ENCODE results near the gene CENPS. TPM values are rescaled to one million over a fixed set of nuclear protein-coding genes. Genes with fewer than 3 reads are reported as not detected.

Gene CENPS
- total RNA-seq, 4 donors from 2014 or later, result 6.8 to 94.1 (median 11.8) TPM

DNA sequence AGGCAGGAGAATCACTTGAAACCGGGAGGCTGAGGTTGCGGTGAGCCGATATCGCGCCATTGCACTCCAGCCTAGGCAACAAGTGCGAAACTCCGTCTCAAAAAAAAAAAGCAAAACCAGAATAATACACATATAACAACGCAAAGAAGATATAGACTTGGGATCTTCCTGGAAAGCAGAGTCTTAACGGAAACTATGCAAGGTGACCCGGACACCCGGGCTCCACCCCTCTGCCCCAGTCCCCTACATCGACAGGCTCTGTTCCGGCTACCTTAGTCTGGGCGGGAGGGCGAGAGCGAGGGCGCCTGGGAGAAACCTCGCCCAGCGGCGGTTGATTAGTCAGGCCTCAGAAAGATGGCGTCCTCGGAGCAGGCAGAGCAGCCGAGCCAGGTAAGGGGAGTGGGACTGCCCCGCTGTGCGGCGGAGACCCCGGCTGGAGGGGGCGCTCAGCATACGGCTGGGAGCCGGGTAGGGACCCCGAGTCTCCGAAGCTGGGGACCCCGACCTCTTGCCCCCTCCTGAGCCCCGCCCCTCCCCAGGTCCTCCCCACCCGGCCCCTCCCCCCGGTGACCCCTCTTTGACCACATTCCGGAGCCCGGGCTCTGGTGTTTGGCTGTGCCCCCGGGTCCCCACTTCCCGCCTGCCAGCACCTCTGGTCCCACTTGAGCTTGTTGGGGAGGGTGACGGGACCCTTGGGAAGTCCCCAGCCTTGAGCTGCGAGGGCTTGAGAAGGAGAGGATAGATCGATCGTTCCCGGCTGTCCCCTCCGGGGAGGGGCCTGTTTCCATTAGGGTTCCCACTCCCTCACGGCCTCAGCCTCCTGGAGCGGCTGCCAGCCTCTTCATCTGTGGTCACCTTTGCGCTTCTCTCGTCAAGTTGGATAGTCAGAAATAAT, 44.6 kb downstream of the CENPS start, which contains the start of gene PEX14:
Gene PEX14 (plus strand): TSS at position 338 of the 895 bp plus-strand sequence. CDS start 17 bp downstream, at position 355.
- TF ChIP-seq, protein P1, sequence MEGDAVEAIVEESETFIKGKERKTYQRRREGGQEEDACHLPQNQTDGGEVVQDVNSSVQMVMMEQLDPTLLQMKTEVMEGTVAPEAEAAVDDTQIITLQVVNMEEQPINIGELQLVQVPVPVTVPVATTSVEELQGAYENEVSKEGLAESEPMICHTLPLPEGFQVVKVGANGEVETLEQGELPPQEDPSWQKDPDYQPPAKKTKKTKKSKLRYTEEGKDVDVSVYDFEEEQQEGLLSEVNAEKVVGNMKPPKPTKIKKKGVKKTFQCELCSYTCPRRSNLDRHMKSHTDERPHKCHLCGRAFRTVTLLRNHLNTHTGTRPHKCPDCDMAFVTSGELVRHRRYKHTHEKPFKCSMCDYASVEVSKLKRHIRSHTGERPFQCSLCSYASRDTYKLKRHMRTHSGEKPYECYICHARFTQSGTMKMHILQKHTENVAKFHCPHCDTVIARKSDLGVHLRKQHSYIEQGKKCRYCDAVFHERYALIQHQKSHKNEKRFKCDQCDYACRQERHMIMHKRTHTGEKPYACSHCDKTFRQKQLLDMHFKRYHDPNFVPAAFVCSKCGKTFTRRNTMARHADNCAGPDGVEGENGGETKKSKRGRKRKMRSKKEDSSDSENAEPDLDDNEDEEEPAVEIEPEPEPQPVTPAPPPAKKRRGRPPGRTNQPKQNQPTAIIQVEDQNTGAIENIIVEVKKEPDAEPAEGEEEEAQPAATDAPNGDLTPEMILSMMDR (IDR thresholded peaks at IDR 0.05), result no peak
- TF ChIP-seq POLR2A (IDR thresholded peaks at IDR 0.05), result peak; percentile 36 to 67
- no peaks in the 10 kb centered on the region for H3K27me3 ChIP-seq
- H3K27ac ChIP-seq, result peak within 1 kb of the TSS; percentile 86 to 90 (median 88)
- H3K4me1 ChIP-seq, result peaks cover 0 to 24% (median 10%) of the 10 kb centered on the region in 4 donors
- no peaks in the 10 kb centered on the region for H3K36me3 ChIP-seq
- peak within 1 kb of the TSS; percentile 71 to 99 (median 89) for H3K4me3 ChIP-seq
- H3K9me3 ChIP-seq, result no peaks in the 10 kb centered on the region
- DNase-seq, result peak; percentile 85 to 94 (median 92)

DNA sequence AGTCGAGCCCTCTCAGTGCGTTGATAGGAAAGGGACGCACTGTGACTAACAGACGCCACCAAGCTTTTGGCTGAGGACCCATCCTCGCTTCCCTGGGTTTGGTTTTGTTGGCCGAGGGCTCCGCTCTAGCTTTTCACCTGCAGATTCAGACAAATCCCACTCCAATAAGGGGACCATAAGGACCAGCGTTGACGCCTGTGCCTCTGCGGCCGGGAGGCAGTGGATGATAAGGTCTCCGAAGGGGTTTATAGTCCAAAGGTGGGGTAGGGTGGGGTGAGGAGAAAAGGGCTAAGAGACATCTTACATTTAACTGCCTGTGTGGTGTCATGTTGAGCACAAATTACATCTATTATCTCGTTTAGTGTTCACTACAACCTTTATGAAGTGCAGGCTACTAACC, 45.3 kb downstream of the CENPS start:
- peak in 2 of 3 donors; percentile 55 to 61 for DNase-seq
- peaks cover 0 to 24% (median 10%) of the 10 kb centered on the region in 4 donors for H3K4me1 ChIP-seq

DNA sequence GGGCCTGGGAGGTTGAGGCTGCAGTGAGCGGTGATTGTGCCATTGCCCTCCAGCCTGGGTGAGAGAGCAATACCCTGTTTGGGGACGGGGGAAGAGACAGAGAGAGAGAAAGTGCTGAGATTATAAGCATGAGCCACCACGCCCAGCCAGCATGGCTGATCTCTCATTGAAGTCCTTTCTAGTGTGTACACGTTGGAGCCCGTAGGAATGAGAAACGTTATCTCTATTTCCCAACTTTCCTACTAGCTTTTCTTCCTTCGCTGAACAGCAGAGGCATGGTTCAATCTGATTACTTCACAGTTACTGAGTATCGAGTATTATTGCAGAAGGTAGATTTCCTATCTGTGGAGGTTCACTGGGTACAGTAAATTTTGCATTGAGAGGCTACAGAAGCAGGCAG, 49.1 kb downstream of the CENPS start:
- peaks cover 0 to 16% (median 6%) of the 10 kb centered on the region in 4 donors for H3K4me1 ChIP-seq
- H3K27ac ChIP-seq, result no peak overlapping the region
- no peak for DNase-seq
- no peak for TF ChIP-seq POLR2A (IDR thresholded peaks at IDR 0.05)
- TF ChIP-seq, protein P1 (IDR thresholded peaks at IDR 0.05), result no peak
- H3K4me3 ChIP-seq, result no peak overlapping the region
- no peaks in the 10 kb centered on the region for H3K36me3 ChIP-seq
- no peaks in the 10 kb centered on the region for H3K27me3 ChIP-seq
- H3K9me3 ChIP-seq, result no peaks in the 10 kb centered on the region

More for the DNA sequence above, 45.3 kb downstream of the CENPS start:
- Histone ChIP-seq H3K4me3 (peak overlapping the region; percentile 71 to 99 (median 89)), H3K36me3 (no peaks in the 10 kb centered on the region), H3K27ac (peak overlapping the region; percentile 86 to 90 (median 88)), H3K9me3 (no peaks in the 10 kb centered on the region), H3K27me3 (no peaks in the 10 kb centered on the region)
- TF ChIP-seq, protein P1 (IDR thresholded peaks at IDR 0.05), result no peak
- TF ChIP-seq POLR2A (IDR thresholded peaks at IDR 0.05), result peak; percentile 51 to 55

DNA sequence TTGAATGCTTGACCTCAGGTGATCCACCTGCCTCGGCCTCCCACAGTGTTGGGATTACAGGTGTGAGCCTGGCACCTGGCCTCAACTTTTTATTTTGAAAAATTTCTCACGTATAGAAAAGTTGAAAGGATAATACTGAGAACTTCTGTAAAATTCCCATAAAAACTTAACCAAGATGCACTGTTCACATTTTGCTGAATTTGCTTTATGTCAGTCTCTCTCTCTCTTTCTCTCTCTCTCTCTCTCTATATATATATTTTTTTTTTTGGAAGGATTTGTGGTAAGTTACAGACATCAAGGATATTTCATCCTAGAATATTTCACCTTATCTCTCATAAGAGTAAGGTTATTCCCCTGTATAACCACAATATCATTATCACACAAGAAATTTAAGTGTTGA, 50.4 kb downstream of the CENPS start:
- peaks cover 0 to 14% (median 3%) of the 10 kb centered on the region in 4 donors for H3K4me1 ChIP-seq
- H3K9me3 ChIP-seq, result no peaks in the 10 kb centered on the region
- no peaks in the 10 kb centered on the region for H3K36me3 ChIP-seq
- no peak for DNase-seq
- H3K27ac ChIP-seq, result no peak overlapping the region
- no peak overlapping the region for H3K4me3 ChIP-seq
- no peaks in the 10 kb centered on the region for H3K27me3 ChIP-seq
- no peak for TF ChIP-seq POLR2A (IDR thresholded peaks at IDR 0.05)
- TF ChIP-seq, protein P1 (IDR thresholded peaks at IDR 0.05), result no peak

DNA sequence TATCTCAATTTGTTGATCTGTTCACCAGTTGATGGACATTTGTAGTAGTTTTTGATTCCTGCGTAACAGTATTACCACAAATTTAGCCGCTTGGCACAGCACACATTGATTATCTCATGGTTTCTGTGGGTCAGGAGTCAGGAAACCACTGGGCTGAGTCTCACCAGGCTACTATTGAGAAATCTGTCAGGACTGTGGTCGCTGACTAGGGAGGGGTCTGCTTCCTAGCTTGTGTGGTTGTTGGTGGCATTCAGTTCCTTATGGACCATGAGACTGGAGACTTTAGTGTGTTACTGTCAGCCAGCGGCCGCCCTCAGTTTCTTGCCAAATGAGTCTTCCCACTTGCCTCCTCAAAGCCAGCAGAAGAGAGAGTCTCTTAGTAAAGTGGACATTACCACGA, 54.3 kb downstream of the CENPS start:
- Histone ChIP-seq H3K27me3 (no peaks in the 10 kb centered on the region), H3K4me3 (no peak overlapping the region), H3K27ac (no peak overlapping the region), H3K9me3 (no peaks in the 10 kb centered on the region), H3K4me1 (peaks cover 0 to 10% (median under 1%) of the 10 kb centered on the region in 4 donors), H3K36me3 (peaks cover 0 to 5% (median 0%) of the 10 kb centered on the region in 3 donors)
- TF ChIP-seq, protein P1 (IDR thresholded peaks at IDR 0.05), result no peak
- no peak for TF ChIP-seq POLR2A (IDR thresholded peaks at IDR 0.05)
- DNase-seq, result no peak

Measured in Peyer's patch (tissue), 4 donors.